Bronchial smooth muscle cell (primary cell): ENCODE measurements around the gene HEMGN. TPM values are rescaled to one million over a fixed set of nuclear protein-coding genes. Genes with fewer than 3 reads are reported as not detected.

Experiments
- total RNA-seq: library from RNA; depleted of rRNA; stranded (reverse); fragments of >200 nt; gene quantifications from 2 replicates; pipeline ENCODE4 v1.2.1, GENCODE V29; 2014

HEMGN gene
- total RNA-seq = not detected in 2 replicates

DNA sequence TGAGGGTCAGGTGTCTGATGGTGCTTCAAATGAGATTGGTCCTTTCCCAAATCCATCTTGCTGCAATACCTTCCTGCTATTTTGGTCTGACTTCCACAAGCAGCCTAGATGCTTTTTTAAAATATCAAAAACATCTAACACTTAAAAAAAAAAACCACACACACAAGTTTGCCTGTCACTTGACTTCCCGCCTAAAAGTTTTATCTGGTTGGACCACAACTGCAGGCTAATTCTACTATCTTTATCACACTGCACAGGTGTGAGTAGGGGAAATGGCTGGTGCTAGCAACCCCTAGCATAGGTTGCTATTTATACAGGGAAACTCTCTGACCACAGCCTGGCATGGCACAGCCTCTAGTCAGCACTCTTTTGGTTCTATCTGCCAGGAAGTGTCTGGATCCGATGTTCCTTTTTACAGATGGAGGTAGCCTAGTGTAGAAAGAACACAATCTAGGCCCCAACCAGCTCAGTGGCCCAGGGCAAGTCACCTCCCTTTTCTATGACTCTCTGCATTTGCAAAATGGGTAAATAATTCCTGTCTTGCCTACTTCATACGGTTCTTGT lies at the start of gene HEMGN:
HEMGN (minus strand) TSS at position 92 of the 564 bp plus-strand sequence; CDS start at position 56, 36 bp downstream.

DNA sequence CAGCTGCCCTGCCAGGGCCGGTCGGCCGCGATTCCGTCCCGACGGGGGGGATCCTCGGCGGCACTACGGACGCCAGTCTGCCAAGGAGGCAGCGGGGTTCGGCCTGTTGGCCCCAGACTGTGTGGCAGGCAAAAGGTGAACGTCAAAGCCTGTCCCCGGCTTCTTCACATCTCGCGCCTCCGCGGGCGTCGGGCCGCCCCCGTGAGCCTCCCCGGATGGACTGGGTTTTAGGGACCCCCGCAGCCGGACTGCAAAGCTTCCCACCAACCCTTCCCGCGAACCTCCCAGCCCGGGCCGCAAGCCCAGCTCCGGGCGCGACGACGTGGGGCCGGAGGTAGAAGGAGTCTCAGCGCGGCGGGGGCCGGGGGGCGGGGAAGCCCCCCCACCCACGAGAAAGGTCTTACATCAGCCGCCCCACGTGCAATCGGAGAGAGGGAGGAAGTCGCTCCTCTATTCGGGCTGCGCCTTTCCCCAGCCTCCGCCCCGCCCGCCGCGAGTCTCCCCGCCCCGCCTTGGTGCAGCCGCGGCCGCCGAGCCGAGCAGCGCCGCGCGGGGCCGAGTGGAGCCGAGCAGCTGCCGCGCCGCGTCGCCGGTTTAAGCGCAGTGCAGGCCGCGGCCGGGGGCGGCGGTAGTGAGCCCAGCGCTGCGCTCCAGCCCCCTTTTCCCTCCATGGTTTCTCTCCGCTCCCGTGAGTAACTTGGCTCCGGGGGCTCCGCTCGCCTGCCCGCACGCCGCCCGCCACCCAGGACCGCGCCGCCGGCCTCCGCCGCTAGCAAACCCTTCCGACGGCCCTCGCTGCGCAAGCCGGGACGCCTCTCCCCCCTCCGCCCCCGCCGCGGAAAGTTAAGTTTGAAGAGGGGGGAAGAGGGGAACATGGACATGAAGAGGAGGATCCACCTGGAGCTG lies 45.0 kb upstream of the HEMGN start, which contains the start of gene ANP32B:
ANP32B (plus strand) TSS at position 659 of the 906 bp plus-strand sequence; CDS start at position 874, 215 bp downstream.

GRCh38 chr9:97921959-97922724 lies 15.8 kb downstream of the HEMGN start, which contains the start of gene TRMO:
Gene TRMO, minus strand, starts transcription at chr9:97922500. Its CDS starts 7 bp downstream, at chr9:97922493.

Other genes starting within 250 kb of the HEMGN start
- gene XPA, start 240.8 kb downstream of the HEMGN start, total RNA-seq = 10.3 and 10.9 TPM in 2 replicates
- gene FOXE1, start 84.9 kb downstream of the HEMGN start, total RNA-seq = not detected in 2 replicates
- gene TRMO, start 15.7 kb downstream of the HEMGN start, total RNA-seq = 11.7 and 17.9 TPM in 2 replicates
- 10.2 and 11.4 TPM in 2 replicates for gene ANP32B, start 45.2 kb upstream of the HEMGN start, total RNA-seq
- gene NANS, start 118.6 kb upstream of the HEMGN start, total RNA-seq = 62.1 and 81.3 TPM in 2 replicates
- gene TRIM14, start 181.1 kb upstream of the HEMGN start, total RNA-seq = 0.94 and 1.4 TPM in 2 replicates